Gastroesophageal sphincter (tissue), 3 donors: ENCODE results near the gene TMCC3.

Source experiments
- POLR2A ChIP-seq, 2 donors: fragments of 450-650 bp; IDR thresholded peaks; one replicate each; pipeline ENCODE4 v1.6.1; 2017; ENCODE audit warnings: antibody characterized with exemption in 2 of 2, mild to moderate bottlenecking in 2 of 2, moderate library complexity in 1 of 2
- POLR2AphosphoS5 ChIP-seq: sonication (generic); formaldehyde crosslinking; IDR thresholded peaks from one replicate; pipeline ENCODE4 v1.6.1; 2017; ENCODE audit warnings: antibody characterized with exemption
- TF ChIP-seq, protein P1 (sequence below), 4 experiments: fragments of 200-600 bp in 2 of 4; fragments of 450-650 bp in 2 of 4; sonication (generic) in 1 of 4; IDR thresholded peaks; one replicate each; pipeline ENCODE4 v1.5.1; 2017 to 2019; ENCODE audit warnings: antibody characterized with exemption in 4 of 4, mild to moderate bottlenecking in 2 of 4, moderate library complexity in 2 of 4

DNA sequence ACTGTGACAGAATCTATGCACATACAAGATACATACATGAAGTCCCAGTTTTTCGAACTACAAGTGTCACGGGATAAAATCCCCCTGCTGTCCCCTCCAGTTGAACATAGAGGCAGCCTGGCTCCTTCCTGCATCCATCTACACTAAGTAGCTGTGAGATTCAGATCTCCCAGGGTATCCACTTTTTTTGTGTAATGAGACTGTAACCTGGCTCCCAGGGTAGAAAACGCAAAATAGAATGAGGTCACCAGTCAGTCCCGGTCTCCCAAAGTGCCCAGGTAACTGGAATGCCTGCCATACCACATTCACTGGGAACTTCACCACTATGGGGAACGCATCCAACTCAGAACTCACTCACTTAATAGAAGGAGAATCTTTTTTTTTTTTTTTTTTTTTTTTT is 67.8 kb downstream of the TMCC3 start:
- TF ChIP-seq, protein P1, sequence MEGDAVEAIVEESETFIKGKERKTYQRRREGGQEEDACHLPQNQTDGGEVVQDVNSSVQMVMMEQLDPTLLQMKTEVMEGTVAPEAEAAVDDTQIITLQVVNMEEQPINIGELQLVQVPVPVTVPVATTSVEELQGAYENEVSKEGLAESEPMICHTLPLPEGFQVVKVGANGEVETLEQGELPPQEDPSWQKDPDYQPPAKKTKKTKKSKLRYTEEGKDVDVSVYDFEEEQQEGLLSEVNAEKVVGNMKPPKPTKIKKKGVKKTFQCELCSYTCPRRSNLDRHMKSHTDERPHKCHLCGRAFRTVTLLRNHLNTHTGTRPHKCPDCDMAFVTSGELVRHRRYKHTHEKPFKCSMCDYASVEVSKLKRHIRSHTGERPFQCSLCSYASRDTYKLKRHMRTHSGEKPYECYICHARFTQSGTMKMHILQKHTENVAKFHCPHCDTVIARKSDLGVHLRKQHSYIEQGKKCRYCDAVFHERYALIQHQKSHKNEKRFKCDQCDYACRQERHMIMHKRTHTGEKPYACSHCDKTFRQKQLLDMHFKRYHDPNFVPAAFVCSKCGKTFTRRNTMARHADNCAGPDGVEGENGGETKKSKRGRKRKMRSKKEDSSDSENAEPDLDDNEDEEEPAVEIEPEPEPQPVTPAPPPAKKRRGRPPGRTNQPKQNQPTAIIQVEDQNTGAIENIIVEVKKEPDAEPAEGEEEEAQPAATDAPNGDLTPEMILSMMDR (IDR thresholded peaks at IDR 0.05): no peak
- TF ChIP-seq POLR2A (IDR thresholded peaks at IDR 0.05) (no peak), POLR2AphosphoS5 (no peak)
